RWPE2 (cell line): ENCODE results near the gene NRF1.
"Not testable (repeated sequence)": the region's sequence is repeated elsewhere in the genome, so short reads cannot be mapped to it uniquely, and the experiment has no call there.

Source experiments
- ATAC-seq: fragments of 200-7000 bp; cut with Tn5 transposase; 3 replicates; pipeline ENCODE4 v1.9.1; 2021; ENCODE audit warnings: low read depth
- DNase-seq: peaks from one replicate; pipeline ENCODE4 v3.0.0-alpha.2; 2020; ENCODE audit warnings: low spot score
- H3K27ac ChIP-seq: fragments of 450-650 bp; 2 replicates; pipeline ENCODE4 v1.5.1; 2017; ENCODE audit warnings: mild to moderate bottlenecking; ENCODE audit not compliant: poor library complexity, severe bottlenecking
- H3K27me3 ChIP-seq: fragments of 250-450 bp; sonication (Bioruptor Pico); 2 replicates; pipeline ENCODE4 v1.5.1; 2021; ENCODE audit warnings: mild to moderate bottlenecking, moderate library complexity; ENCODE audit not compliant: insufficient read depth, poor library complexity, severe bottlenecking
- H3K36me3 ChIP-seq: fragments of 250-450 bp; sonication (Bioruptor Pico); 2 replicates; pipeline ENCODE4 v1.5.1; 2020; ENCODE audit warnings: low read depth, mild to moderate bottlenecking, moderate library complexity
- H3K4me1 ChIP-seq: fragments of 250-450 bp; sonication (Bioruptor Pico); 2 replicates; pipeline ENCODE4 v1.5.1; 2021; ENCODE audit warnings: mild to moderate bottlenecking, moderate library complexity; ENCODE audit not compliant: insufficient read depth, poor library complexity, severe bottlenecking
- H3K4me3 ChIP-seq: fragments of 250-450 bp; sonication (Bioruptor Pico); 2 replicates; pipeline ENCODE4 v1.5.1; 2021; ENCODE audit warnings: mild to moderate bottlenecking, moderate library complexity; ENCODE audit not compliant: severe bottlenecking
- H3K9me3 ChIP-seq: fragments of 250-450 bp; sonication (Bioruptor Pico); 2 replicates; pipeline ENCODE4 v1.5.1; 2021; ENCODE audit warnings: mild to moderate bottlenecking, moderate library complexity; ENCODE audit not compliant: severe bottlenecking
- TF ChIP-seq, protein P1 (sequence below): fragments of 450-650 bp; IDR thresholded peaks from one replicate; pipeline ENCODE4 v1.5.1; 2017; ENCODE audit warnings: mild to moderate bottlenecking, moderate library complexity; ENCODE audit not compliant: poor library complexity, severe bottlenecking

Gene NRF1

GRCh38 chr7:129597672-129598071, 13.8 kb upstream of the NRF1 start:
- H3K27me3 ChIP-seq: no peaks in the 10 kb centered on the region
- no peaks in the 10 kb centered on the region for H3K9me3 ChIP-seq
- H3K4me3 ChIP-seq: no peak overlapping the region
- DNase-seq (no peak), ATAC-seq (no peak)
- H3K27ac ChIP-seq: no peak overlapping the region
- no peaks in the 10 kb centered on the region for H3K36me3 ChIP-seq
- TF ChIP-seq, protein P1, sequence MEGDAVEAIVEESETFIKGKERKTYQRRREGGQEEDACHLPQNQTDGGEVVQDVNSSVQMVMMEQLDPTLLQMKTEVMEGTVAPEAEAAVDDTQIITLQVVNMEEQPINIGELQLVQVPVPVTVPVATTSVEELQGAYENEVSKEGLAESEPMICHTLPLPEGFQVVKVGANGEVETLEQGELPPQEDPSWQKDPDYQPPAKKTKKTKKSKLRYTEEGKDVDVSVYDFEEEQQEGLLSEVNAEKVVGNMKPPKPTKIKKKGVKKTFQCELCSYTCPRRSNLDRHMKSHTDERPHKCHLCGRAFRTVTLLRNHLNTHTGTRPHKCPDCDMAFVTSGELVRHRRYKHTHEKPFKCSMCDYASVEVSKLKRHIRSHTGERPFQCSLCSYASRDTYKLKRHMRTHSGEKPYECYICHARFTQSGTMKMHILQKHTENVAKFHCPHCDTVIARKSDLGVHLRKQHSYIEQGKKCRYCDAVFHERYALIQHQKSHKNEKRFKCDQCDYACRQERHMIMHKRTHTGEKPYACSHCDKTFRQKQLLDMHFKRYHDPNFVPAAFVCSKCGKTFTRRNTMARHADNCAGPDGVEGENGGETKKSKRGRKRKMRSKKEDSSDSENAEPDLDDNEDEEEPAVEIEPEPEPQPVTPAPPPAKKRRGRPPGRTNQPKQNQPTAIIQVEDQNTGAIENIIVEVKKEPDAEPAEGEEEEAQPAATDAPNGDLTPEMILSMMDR: no peak
- H3K4me1 ChIP-seq: no peaks in the 10 kb centered on the region

DNA sequence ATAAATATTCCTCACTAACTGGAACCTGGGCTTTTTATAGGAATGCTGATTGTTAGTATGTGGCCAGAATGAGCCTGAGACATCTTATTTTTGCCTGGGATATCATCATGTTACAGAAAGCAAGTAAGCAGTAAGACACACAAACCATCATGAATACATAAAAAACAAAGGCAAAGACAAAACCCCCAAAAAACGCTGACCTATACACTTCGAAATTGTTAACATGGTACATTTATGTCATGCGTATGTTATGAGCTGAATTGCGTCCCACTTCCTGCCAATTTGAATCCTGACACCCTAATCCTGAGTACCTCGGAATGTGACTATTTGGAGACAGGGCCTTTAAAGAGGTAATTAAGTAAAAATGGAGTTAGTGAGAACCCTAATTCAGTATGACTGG, 12.3 kb upstream of the NRF1 start:
- no peaks in the 10 kb centered on the region for H3K9me3 ChIP-seq
- no peaks in the 10 kb centered on the region for H3K4me1 ChIP-seq
- DNase-seq (no peak), ATAC-seq (no peak)
- H3K27ac ChIP-seq: no peak overlapping the region
- TF ChIP-seq, protein P1: no peak
- H3K4me3 ChIP-seq: no peak overlapping the region
- H3K36me3 ChIP-seq: no peaks in the 10 kb centered on the region
- no peaks in the 10 kb centered on the region for H3K27me3 ChIP-seq

GRCh38 chr7:129603594-129603993, 7.9 kb upstream of the NRF1 start:
- H3K9me3 ChIP-seq, H3K27me3 ChIP-seq, ATAC-seq, DNase-seq, H3K27ac ChIP-seq, H3K36me3 ChIP-seq, H3K4me3 ChIP-seq, H3K4me1 ChIP-seq: not testable (repeated sequence)

GRCh38 chr7:129604021-129604420, 7.5 kb upstream of the NRF1 start:
- not testable (repeated sequence) for ATAC-seq, DNase-seq, H3K27ac ChIP-seq, H3K27me3 ChIP-seq, H3K9me3 ChIP-seq, H3K36me3 ChIP-seq, H3K4me3 ChIP-seq, H3K4me1 ChIP-seq

DNA sequence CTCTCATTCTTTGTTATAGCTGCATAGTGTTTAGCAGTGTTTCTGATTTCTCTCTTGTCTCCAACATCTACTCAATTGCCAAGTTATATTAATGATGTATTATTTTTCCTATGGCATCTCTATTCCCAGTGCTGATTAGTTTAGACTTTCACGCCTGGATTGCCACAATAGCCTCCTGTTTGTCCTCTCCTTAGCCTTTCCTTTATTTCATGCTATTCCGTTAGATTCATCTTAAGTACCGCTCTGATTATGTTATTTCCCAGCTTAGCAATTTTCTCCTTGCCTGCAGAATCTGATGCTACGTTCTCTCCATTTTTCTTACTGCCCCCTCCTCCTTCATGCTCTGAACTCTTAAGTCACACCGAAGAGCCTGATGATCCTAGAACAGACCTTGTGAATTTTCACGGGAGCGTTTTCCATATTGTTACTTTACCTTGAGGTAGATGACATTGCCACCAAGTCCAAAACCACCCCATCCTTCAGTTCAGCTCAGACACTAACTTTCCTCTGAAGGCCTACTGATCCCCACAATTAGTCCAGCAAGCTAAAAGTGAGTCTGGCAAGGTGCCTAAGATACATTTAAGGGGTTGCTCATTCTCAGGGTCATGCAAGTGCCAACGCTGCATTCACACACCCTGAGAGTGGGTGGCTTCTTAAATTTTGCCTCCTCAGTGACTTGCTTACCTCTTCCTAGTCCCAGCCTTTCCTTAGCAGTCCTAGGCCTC, 6.6 kb upstream of the NRF1 start:
- DNase-seq (no peak), ATAC-seq (no peak; the same call in 2 of the 3 replicates)
- no peak overlapping the region for H3K27ac ChIP-seq
- no peaks in the 10 kb centered on the region for H3K4me1 ChIP-seq
- no peaks in the 10 kb centered on the region for H3K9me3 ChIP-seq
- no peaks in the 10 kb centered on the region for H3K27me3 ChIP-seq
- H3K36me3 ChIP-seq: peaks cover 11% of the 10 kb centered on the region
- H3K4me3 ChIP-seq: no peak overlapping the region
- TF ChIP-seq, protein P1: no peak

GRCh38 chr7:129605960-129606614, 5.4 kb upstream of the NRF1 start:
- ATAC-seq (no peak), DNase-seq (no peak)
- H3K4me3 ChIP-seq: no peak overlapping the region
- H3K27me3 ChIP-seq: no peaks in the 10 kb centered on the region
- H3K36me3 ChIP-seq: peaks cover 19% of the 10 kb centered on the region
- H3K9me3 ChIP-seq: no peaks in the 10 kb centered on the region
- no peak overlapping the region for H3K27ac ChIP-seq
- TF ChIP-seq, protein P1: no peak
- peaks cover 3% of the 10 kb centered on the region for H3K4me1 ChIP-seq
